Measurements from ENCODE around the gene C11orf68. TPM values are rescaled to one million over a fixed set of nuclear protein-coding genes. Genes with fewer than 3 reads are reported as not detected.

C11orf68 gene
- total and polyA plus RNA-seq, 2 experiments from 2014 or later = 16.8 to 23.2 TPM

GRCh38 chr11:65903068-65903481, 15.8 kb downstream of the C11orf68 start:
- peaks cover 61% of the 10 kb centered on the region for H3K27me3 ChIP-seq (ENCODE audit: insufficient read depth)
- Mint-ChIP-seq H3K4me3 (no peak overlapping the region), H3K9me3 (peaks cover 2% of the 10 kb centered on the region; the same call in 1 of the 3 replicates), H3K27me3 (ENCODE audit: insufficient read depth, low read depth, poor library complexity) (peaks cover 47% of the 10 kb centered on the region), H3K4me1 (peaks cover 7% of the 10 kb centered on the region; the same call in 2 of the 3 replicates), H3K36me3 (ENCODE audit: low read depth) (no peaks in the 10 kb centered on the region), H3K27ac (no peak overlapping the region)
- no peak overlapping the region for H2AFZ ChIP-seq
- no peaks in the 10 kb centered on the region for H3K9me2 ChIP-seq (ENCODE audit: insufficient read depth)
- no peaks in the 10 kb centered on the region for H3K36me3 ChIP-seq (ENCODE audit: insufficient read depth)
- DNase-seq (ENCODE audit: low spot score) = peak; percentile 72
- peaks cover 16% of the 10 kb centered on the region for H3F3A ChIP-seq (replicated peaks; ENCODE audit: low read depth)
- no peaks in the 10 kb centered on the region for H3K79me2 ChIP-seq (replicated peaks; ENCODE audit: insufficient read depth)
- no peak for TF ChIP-seq ZNF331 (CRISPR knock-in tag; IDR thresholded peaks at IDR 0.05; ENCODE audit: low read depth)
- no peak for TF ChIP-seq JUNB (IDR thresholded peaks at IDR 0.05; ENCODE audit: unreplicated experiment)
- no peak for TF ChIP-seq STAT1 (IDR thresholded peaks at IDR 0.05; ENCODE audit: unreplicated experiment)
- no peak for TF ChIP-seq ZNF462 (CRISPR knock-in tag; IDR thresholded peaks at IDR 0.05)
- no peak for TF ChIP-seq REST (IDR thresholded peaks at IDR 0.05; ENCODE audit: unreplicated experiment)
- no peak for TF ChIP-seq POLR2AphosphoS5 (IDR thresholded peaks at IDR 0.05; ENCODE audit: low read depth)
- TF ChIP-seq CREB1 (CRISPR knock-in tag; IDR thresholded peaks at IDR 0.05; ENCODE audit: low read depth) = no peak
- no peak for TF ChIP-seq CTCF (conservative IDR thresholded peaks at IDR 0.05; ENCODE audit: low read depth in 2 of 2)
- no peak for TF ChIP-seq ETS1 (IDR thresholded peaks at IDR 0.05)
- TF ChIP-seq EZH2phosphoT487 (IDR thresholded peaks at IDR 0.05; ENCODE audit: unreplicated experiment) = no peak
- TF ChIP-seq NANOG (IDR thresholded peaks at IDR 0.05; ENCODE audit: borderline replicate concordance) = no peak
- no peak for TF ChIP-seq EZH2 (IDR thresholded peaks at IDR 0.05; ENCODE audit: low read depth, unreplicated experiment)
- no peak for TF ChIP-seq ZNF114 (CRISPR knock-in tag; IDR thresholded peaks at IDR 0.05)
- ATAC-seq = peak; percentile 10
- no peak overlapping the region for H3K4me3 ChIP-seq
- H4K20me1 ChIP-seq (replicated peaks; ENCODE audit: insufficient read depth) = no peaks in the 10 kb centered on the region
- H3K4me1 ChIP-seq (ENCODE audit: insufficient read depth) = peaks cover 8% of the 10 kb centered on the region
- H3K27ac ChIP-seq (ENCODE audit: low read depth) = no peak overlapping the region
- H3K4me2 ChIP-seq = peak overlapping the region; percentile 40; the same call in 1 of the 2 replicates
